Psoas muscle (tissue), 8 donors: ENCODE data around the gene TRAPPC10. TPM values are rescaled to one million over a fixed set of nuclear protein-coding genes. Genes with fewer than 3 reads are reported as not detected.

Experiments used
- ATAC-seq, 4 donors: fragments of 200-7000 bp; cut with Tn5 transposase; one replicate each; pipeline ENCODE4 v1.9.1; 2020; ENCODE audit warnings: moderate library complexity in 3 of 4, mild to moderate bottlenecking in 2 of 4
- DNase-seq, 2 donors: peaks; one replicate each; pipeline ENCODE4 v3.0.0-alpha.2; 2020
- H3K27ac ChIP-seq: fragments of 200-600 bp; one replicate; pipeline ENCODE4 v1.8.0; 2022
- H3K27me3 ChIP-seq, 3 donors: fragments of 200-600 bp in 1 of 3; one replicate each; pipeline versions ENCODE4 v1.6.1 to v1.8.0; 2013 to 2022; ENCODE audit warnings: low read length in 2 of 3, mild to moderate bottlenecking in 2 of 3, moderate library complexity in 1 of 3; ENCODE audit not compliant: insufficient read depth in 3 of 3
- H3K36me3 ChIP-seq, 2 donors: fragments of 200-600 bp in 1 of 2; one replicate each; pipeline versions ENCODE4 v1.6.1 to v1.8.0; 2013 to 2022; ENCODE audit warnings: low read depth in 1 of 2, mild to moderate bottlenecking in 1 of 2, moderate library complexity in 1 of 2; ENCODE audit not compliant: insufficient read depth in 1 of 2
- H3K4me1 ChIP-seq: fragments of 200-600 bp; one replicate; pipeline ENCODE4 v1.8.0; 2022
- H3K4me3 ChIP-seq: fragments of 200-600 bp; one replicate; pipeline ENCODE4 v1.8.0; 2022; ENCODE audit warnings: mild to moderate bottlenecking
- H3K9me3 ChIP-seq: fragments of 200-600 bp; one replicate; pipeline ENCODE4 v1.8.0; 2022
- WGBS, 3 donors: extraction: QIAGEN DNeasy Blood & Tissue Kit; methylation state at CpG; one replicate each; pipeline versions ENCODE4 v1.1.6 to v1.1.7; 2013; 5-methylcytosine and 5-hydroxymethylcytosine counted together
- intact Hi-C, 2 donors: fragments of 100-400 bp; cut with DNase I; formaldehyde crosslinking; loops; one replicate each; pipeline versions ENCODE4 v1.11.0 to v1.14.2; 2022
- polyA plus RNA-seq, 3 donors: library from polyadenylated mRNA; stranded (reverse); fragments of 200-250 nt; gene quantifications; one replicate each; pipeline ENCODE4 v1.2.3, GENCODE V29; 2013
- total RNA-seq, 4 donors: library from RNA; stranded (reverse); fragmentation: NEBNext Ultra II Directional in 2 of 4; extraction: Animal tissue kit (Norgen Biotek cat#: 25700) in 2 of 4; gene quantifications; one replicate each; pipeline versions ENCODE4 v1.2.1 to v1.2.4, GENCODE V29; 2021 to 2023
- TF ChIP-seq, protein P1 (sequence below): fragments of 200-600 bp; IDR thresholded peaks from one replicate; pipeline ENCODE4 v1.8.0; 2022; ENCODE audit warnings: antibody characterized with exemption
- donor health status: healthy with polysubstance abuse.
- donor health status: DM: no; HTN: no; CAD: no; lungs with moderate emphysema.
- donor health status: Bipolar disorder and iron deficiency.
- donor health status: healthy.
- donor health status: DM: yes; HTN: yes; CAD: no.
- donor health status: DM: no; HTN: no; CAD: no.
- donor health status: DM: no; HTN: no; CAD: no.
- donor health status: DM: yes; HTN: yes; CAD: no.

Gene TRAPPC10
- total and polyA plus RNA-seq, 7 donors, result 6.4 to 22.2 (median 20.0) TPM

DNA sequence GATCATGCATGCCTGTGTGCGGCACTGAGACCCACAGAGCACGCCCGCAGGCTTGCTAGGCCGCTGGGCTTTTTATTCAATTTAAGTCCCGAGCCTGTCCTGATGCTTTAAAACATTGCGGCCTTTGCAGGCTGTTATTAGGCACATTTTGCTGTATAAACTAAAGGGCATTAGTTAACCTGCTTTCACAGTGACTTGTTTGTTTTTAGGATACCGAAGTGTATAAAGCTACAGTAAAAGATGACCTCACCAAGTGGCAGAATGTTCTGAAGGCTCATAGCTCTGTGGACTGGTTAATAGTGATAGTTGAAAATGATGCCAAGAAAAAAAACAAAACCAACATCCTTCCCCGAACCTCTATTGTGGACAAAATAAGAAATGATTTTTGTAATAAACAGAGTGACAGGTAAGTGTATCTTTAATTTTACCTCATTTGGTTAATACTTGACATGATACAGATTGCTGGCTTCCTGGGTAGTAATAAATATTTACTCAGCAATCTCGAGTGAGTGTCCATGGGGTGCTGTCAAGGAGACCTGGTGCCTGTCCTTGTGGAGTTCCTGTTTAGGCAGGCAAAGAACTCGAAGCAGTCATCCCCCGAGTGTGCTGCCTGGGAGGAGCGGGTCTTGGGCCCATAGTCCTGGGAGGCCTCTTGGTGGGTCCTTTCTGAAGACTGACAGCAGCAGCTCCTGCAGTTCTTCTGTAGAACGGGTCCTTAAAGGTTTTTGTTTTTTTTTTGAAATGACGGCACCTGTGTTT is 40.1 kb downstream of the TRAPPC10 start:
- Histone ChIP-seq H3K4me3 (peak overlapping the region; percentile 16), H3K27ac (peak overlapping the region; percentile 81), H3K4me1 (peaks cover 37% of the 10 kb centered on the region), H3K27me3 (no peaks in the 10 kb centered on the region), H3K9me3 (no peaks in the 10 kb centered on the region), H3K36me3 (peaks cover 0 to 30% of the 10 kb centered on the region in 2 donors)
- ATAC-seq, result no peak
- intact Hi-C loops, result loop anchor here (5.0 kb wide), 1 partner anchor 40 kb away; the partner anchor contains the start of gene TRAPPC10 (in 2 of the 2)
- TF ChIP-seq, protein P1, sequence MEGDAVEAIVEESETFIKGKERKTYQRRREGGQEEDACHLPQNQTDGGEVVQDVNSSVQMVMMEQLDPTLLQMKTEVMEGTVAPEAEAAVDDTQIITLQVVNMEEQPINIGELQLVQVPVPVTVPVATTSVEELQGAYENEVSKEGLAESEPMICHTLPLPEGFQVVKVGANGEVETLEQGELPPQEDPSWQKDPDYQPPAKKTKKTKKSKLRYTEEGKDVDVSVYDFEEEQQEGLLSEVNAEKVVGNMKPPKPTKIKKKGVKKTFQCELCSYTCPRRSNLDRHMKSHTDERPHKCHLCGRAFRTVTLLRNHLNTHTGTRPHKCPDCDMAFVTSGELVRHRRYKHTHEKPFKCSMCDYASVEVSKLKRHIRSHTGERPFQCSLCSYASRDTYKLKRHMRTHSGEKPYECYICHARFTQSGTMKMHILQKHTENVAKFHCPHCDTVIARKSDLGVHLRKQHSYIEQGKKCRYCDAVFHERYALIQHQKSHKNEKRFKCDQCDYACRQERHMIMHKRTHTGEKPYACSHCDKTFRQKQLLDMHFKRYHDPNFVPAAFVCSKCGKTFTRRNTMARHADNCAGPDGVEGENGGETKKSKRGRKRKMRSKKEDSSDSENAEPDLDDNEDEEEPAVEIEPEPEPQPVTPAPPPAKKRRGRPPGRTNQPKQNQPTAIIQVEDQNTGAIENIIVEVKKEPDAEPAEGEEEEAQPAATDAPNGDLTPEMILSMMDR, result no peak
- no peak for DNase-seq
- whole genome bisulfite sequencing, 3 donors, result 83 to 90% (median 86%) methylated on average over 14 of the region's 14 CpGs

DNA sequence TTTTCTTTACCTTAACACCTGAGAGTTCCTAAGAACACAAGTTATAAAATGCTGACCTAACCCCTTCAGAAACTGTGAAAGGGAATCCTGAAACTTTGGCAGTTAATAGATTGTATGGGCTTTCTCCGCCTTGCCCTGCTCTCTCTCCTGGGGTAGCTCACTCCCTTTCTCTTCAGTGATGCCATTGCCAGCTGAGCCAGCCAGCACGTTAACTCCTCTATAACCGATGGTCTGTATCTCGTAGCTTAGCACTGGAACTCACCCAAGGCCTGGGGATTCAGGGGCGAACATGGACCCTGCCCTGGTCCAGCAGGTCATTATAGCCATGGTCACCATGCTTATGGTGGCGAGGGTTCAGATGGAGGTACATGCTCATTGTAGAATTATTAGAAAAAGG is 40.7 kb downstream of the TRAPPC10 start:
- H3K36me3 ChIP-seq, result peaks cover 0 to 35% of the 10 kb centered on the region in 2 donors
- DNase-seq (no peak), ATAC-seq (no peak)
- WGBS, 3 donors, result 82 to 91% (median 84%) methylated on average over 6 of the region's 6 CpGs
- peaks cover 37% of the 10 kb centered on the region for H3K4me1 ChIP-seq
- H3K27ac ChIP-seq, result peak overlapping the region; percentile 81
- no peaks in the 10 kb centered on the region for H3K27me3 ChIP-seq
- TF ChIP-seq, protein P1, result no peak
- H3K9me3 ChIP-seq, result no peaks in the 10 kb centered on the region
- intact Hi-C loops, result loop anchor here (5.0 kb wide), 1 partner anchor 41 kb away; the partner anchor contains the start of gene TRAPPC10 (in 2 of the 2)
- no peak overlapping the region for H3K4me3 ChIP-seq

GRCh38 chr21:44053567-44053966 is 41.5 kb downstream of the TRAPPC10 start:
- peaks cover 0 to 39% of the 10 kb centered on the region in 2 donors for H3K36me3 ChIP-seq
- no peak overlapping the region for H3K4me3 ChIP-seq
- intact Hi-C loops, result loop anchor here (5.0 kb wide), 1 partner anchor 41 kb away; the partner anchor contains the start of gene TRAPPC10 (in 2 of the 2)
- H3K27ac ChIP-seq, result no peak overlapping the region
- no peaks in the 10 kb centered on the region for H3K27me3 ChIP-seq
- H3K4me1 ChIP-seq, result peaks cover 37% of the 10 kb centered on the region
- ATAC-seq (no peak), DNase-seq (no peak)
- no peaks in the 10 kb centered on the region for H3K9me3 ChIP-seq
- TF ChIP-seq, protein P1, result no peak
- WGBS, 3 donors, result 95 to 98% (median 96%) methylated on average over 9 of the region's 9 CpGs

DNA sequence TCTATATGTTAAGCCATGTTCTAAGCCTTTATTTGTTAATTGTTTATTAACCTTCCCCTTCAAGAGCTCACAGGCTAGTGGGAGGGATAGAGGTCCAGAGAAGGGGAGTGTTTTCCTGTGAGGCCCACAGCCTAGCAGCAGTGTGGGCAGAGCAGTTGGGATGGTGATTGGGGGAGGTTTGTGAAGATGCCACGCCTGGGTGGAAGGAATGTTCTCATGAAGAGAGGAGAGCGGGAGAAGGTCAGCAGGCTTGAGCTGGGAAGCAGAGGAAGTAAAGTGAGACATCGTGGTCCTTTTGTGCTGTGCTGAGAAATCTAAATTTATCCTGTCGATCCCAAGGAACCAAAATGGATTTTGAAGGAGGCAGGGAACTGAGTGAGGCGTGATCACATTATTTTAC is 42.6 kb downstream of the TRAPPC10 start:
- Histone ChIP-seq H3K4me1 (peaks cover 37% of the 10 kb centered on the region), H3K27ac (peak overlapping the region; percentile 65), H3K4me3 (no peak overlapping the region), H3K9me3 (no peaks in the 10 kb centered on the region), H3K36me3 (peaks cover 0 to 50% of the 10 kb centered on the region in 2 donors), H3K27me3 (no peaks in the 10 kb centered on the region)
- intact Hi-C loops, result loop anchor here (5.0 kb wide), 1 partner anchor 42 kb away; the partner anchor contains the start of gene TRAPPC10 (in 2 of the 2)
- TF ChIP-seq, protein P1, result no peak
- peak; percentile 36 to 76 (median 54) for ATAC-seq
- WGBS, 3 donors, result 29 to 70% (median 35%) methylated on average over 5 of the region's 5 CpGs
- DNase-seq, result no peak
